ENCODE results near the gene MEP1A. TPM values are rescaled to one million over a fixed set of nuclear protein-coding genes. Genes with fewer than 3 reads are reported as not detected.

Gene MEP1A
- total RNA-seq, 1 donor from 2014 or later: not detected

DNA sequence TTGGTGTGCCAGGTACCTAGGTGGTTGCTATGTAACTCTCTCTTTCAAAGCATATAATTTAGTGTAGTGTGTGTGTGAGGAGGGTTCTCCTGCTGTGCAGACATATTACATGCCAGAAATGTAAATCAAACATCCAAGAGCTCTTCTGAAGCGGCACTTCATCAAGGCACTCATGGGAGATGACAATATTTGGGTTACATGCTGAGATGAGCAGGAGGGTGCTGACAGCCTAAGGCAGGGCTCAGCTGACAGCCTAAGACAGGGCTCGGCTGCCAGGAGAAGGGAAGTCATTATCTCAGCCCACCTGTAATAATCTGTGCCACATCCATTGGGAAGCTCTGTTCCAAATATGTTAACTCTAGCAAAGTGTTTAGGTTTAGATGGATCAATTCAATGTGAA is 89.5 kb downstream of the MEP1A start:
- intact Hi-C loops (cut with DNase I): no loop called here
- no peak for DNase-seq (ENCODE audit: low spot score in 2 of 2)
- Histone ChIP-seq H3K4me3 (no peak overlapping the region), H3K36me3 (no peaks in the 10 kb centered on the region), H3K4me1 (no peaks in the 10 kb centered on the region), H3K27ac (no peak overlapping the region), H3K9me3 (no peaks in the 10 kb centered on the region), H3K27me3 (no peaks in the 10 kb centered on the region)
- TF ChIP-seq CTCF (IDR thresholded peaks at IDR 0.05): no peak

DNA sequence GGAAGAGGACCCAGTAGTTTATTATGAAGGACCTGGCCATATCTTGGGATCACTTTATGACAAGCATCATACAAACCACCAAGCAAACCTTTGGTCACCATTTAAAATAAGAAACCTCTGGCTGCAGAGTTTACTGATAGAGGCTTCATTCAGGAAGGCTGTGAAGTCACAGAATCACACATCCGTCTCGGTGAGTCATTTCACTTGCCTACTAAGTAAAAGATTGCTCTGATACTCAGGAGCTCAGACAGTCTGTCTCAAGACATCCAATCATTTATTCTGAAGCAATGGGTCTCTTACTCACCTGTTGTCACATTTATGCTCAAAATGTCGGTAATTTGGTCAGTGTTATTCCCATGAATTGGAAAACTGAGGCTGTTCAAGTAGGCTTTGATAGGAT is 94.8 kb downstream of the MEP1A start:
- intact Hi-C loops (cut with DNase I): no loop called here
- H3K4me3 ChIP-seq: no peak overlapping the region
- TF ChIP-seq CTCF (IDR thresholded peaks at IDR 0.05): no peak
- no peak overlapping the region for H3K27ac ChIP-seq
- no peaks in the 10 kb centered on the region for H3K36me3 ChIP-seq
- no peaks in the 10 kb centered on the region for H3K9me3 ChIP-seq
- no peak for DNase-seq (ENCODE audit: low spot score in 2 of 2)
- H3K27me3 ChIP-seq: no peaks in the 10 kb centered on the region
- no peaks in the 10 kb centered on the region for H3K4me1 ChIP-seq

DNA sequence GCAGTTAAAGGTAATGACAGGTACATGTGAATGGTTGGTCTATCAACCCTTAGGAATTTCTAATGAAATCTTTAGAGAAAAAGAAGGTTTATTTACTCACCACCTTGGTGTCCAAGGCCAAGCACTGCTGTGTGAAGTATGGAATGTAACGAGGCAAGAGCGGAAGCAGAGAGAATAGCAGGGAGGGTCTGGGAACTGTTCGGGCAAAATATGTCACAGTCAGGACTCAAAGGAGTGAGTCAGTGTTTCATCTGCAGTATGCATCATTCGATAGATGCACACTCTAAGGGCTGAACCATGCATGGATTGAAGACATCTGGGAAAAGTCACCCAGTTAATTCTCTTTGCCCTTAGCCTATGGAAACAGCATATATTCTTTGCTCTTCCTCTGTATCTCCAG is 95.4 kb downstream of the MEP1A start:
- H3K4me3 ChIP-seq: no peak overlapping the region
- no peak for TF ChIP-seq CTCF (IDR thresholded peaks at IDR 0.05)

More for the DNA sequence above, 95.4 kb downstream of the MEP1A start:
- Histone ChIP-seq H3K9me3 (no peaks in the 10 kb centered on the region), H3K36me3 (no peaks in the 10 kb centered on the region), H3K27ac (no peak overlapping the region), H3K4me1 (no peaks in the 10 kb centered on the region), H3K27me3 (no peaks in the 10 kb centered on the region)
- intact Hi-C loops (cut with DNase I): no loop called here
- no peak for DNase-seq (ENCODE audit: low spot score in 2 of 2)

Other genes starting within 250 kb of the MEP1A start
- 1.4 TPM for gene CYP39A1, start 140.6 kb upstream of the MEP1A start, total RNA-seq
- 11.7 TPM for gene SLC25A27, start 140.4 kb upstream of the MEP1A start, total RNA-seq
- gene TDRD6, start 105.5 kb upstream of the MEP1A start, total RNA-seq: 0.53 TPM
- gene PLA2G7, start 58.0 kb upstream of the MEP1A start, total RNA-seq: 2.1 TPM
- not detected for gene ANKRD66, start 46.5 kb upstream of the MEP1A start, total RNA-seq
- 29.6 TPM for gene ADGRF5, start 128.5 kb downstream of the MEP1A start, total RNA-seq
- gene ADGRF1, start 248.9 kb downstream of the MEP1A start, total RNA-seq: not detected